K562 (cell line): ENCODE data around the gene PSMB10. TPM values are rescaled to one million over a fixed set of nuclear protein-coding genes. Genes with fewer than 3 reads are reported as not detected.

Source experiments
- CXXC5 ChIP-seq: fragments of 250-450 bp; sonication (Bioruptor Pico); IDR thresholded peaks from 2 replicates; pipeline ENCODE4 v1.8.0; 2022; ENCODE audit warnings: inconsistent platforms, mild to moderate bottlenecking, moderate library complexity
- HDAC8 ChIP-seq: fragments of 450-650 bp; IDR thresholded peaks from 2 replicates; pipeline ENCODE4 v1.6.1; 2016; ENCODE audit warnings: mild to moderate bottlenecking, missing genetic modification characterization, moderate library complexity, missing compliant biosample characterization
- ILK ChIP-seq: fragments of 450-650 bp; IDR thresholded peaks from 2 replicates; pipeline ENCODE4 v1.6.1; 2016; ENCODE audit warnings: missing genetic modification characterization, low read depth, mild to moderate bottlenecking, missing compliant biosample characterization, moderate library complexity, borderline replicate concordance
- KHSRP ChIP-seq: fragments of 450-650 bp; IDR thresholded peaks from 2 replicates; pipeline ENCODE4 v1.6.1; 2017
- MAFG ChIP-seq: fragments of 450-650 bp; conservative IDR thresholded peaks from 2 replicates; pipeline ENCODE4 v1.6.1; 2016; ENCODE audit warnings: missing genetic modification characterization, missing compliant biosample characterization
- MED1 ChIP-seq: sonication (generic); formaldehyde crosslinking; IDR thresholded peaks from 2 replicates; pipeline ENCODE4 v1.8.1; 2023; ENCODE audit warnings: missing genetic modification reagents, borderline replicate concordance
- NFXL1 ChIP-seq: fragments of 450-650 bp; formaldehyde crosslinking; IDR thresholded peaks from 2 replicates; pipeline ENCODE4 v1.4.0; 2021; ENCODE audit warnings: mild to moderate bottlenecking
- NR1H2 ChIP-seq: sonication (generic); formaldehyde crosslinking; IDR thresholded peaks from 2 replicates; pipeline ENCODE4 v1.4.0; 2020; ENCODE audit warnings: mild to moderate bottlenecking, missing genetic modification reagents
- POLR2AphosphoS5 ChIP-seq: IDR thresholded peaks from 2 replicates; pipeline ENCODE4 v1.6.1; 2011; ENCODE audit warnings: mild to moderate bottlenecking, low read depth, low read length, moderate library complexity; ENCODE audit not compliant: control insufficient read depth, insufficient read depth
- PTTG1 ChIP-seq: fragments of 450-650 bp; IDR thresholded peaks from 2 replicates; pipeline ENCODE4 v1.6.1; 2016; ENCODE audit warnings: low read depth, mild to moderate bottlenecking, missing genetic modification characterization, missing compliant biosample characterization
- RBM15 ChIP-seq: fragments of 200-400 bp; formaldehyde crosslinking; IDR thresholded peaks from 2 replicates; pipeline ENCODE4 v1.6.1; 2018; ENCODE audit warnings: mild to moderate bottlenecking, low read length, moderate library complexity; ENCODE audit not compliant: insufficient read depth
- RBM17 ChIP-seq: fragments of 200-400 bp; formaldehyde crosslinking; IDR thresholded peaks from 2 replicates; pipeline ENCODE4 v1.6.1; 2017; ENCODE audit warnings: low read depth, mild to moderate bottlenecking, low read length, borderline replicate concordance
- SFPQ ChIP-seq: fragments of 200-400 bp; formaldehyde crosslinking; IDR thresholded peaks from 2 replicates; pipeline ENCODE4 v1.6.1; 2017; ENCODE audit warnings: mild to moderate bottlenecking, low read depth, low read length, moderate library complexity
- SMAD1 ChIP-seq: fragments of 150-350 bp; IDR thresholded peaks from 2 replicates; pipeline ENCODE4 v1.6.1; 2014; ENCODE audit warnings: low read length, low read depth; ENCODE audit not compliant: partially characterized antibody
- SUPT5H ChIP-seq: fragments of 450-650 bp; IDR thresholded peaks from 2 replicates; pipeline ENCODE4 v1.6.1; 2016
- TFE3 ChIP-seq: fragments of 450-650 bp; formaldehyde crosslinking; IDR thresholded peaks from 2 replicates; pipeline ENCODE4 v1.4.0; 2020; ENCODE audit warnings: mild to moderate bottlenecking, mixed read lengths
- XRCC5 ChIP-seq: fragments of 200-400 bp; formaldehyde crosslinking; IDR thresholded peaks from 2 replicates; pipeline ENCODE4 v1.6.1; 2017; ENCODE audit warnings: low read depth, mild to moderate bottlenecking, low read length
- ZNF23 ChIP-seq: fragments of 250-450 bp; sonication (Bioruptor Pico); IDR thresholded peaks from 2 replicates; pipeline ENCODE4 v1.4.0; 2020; ENCODE audit warnings: mild to moderate bottlenecking
- ZNF347 ChIP-seq: fragments of 450-650 bp; formaldehyde crosslinking; IDR thresholded peaks from 2 replicates; pipeline ENCODE4 v1.4.0; 2020; ENCODE audit warnings: low read depth, mild to moderate bottlenecking, moderate library complexity
- ZNF445 ChIP-seq: fragments of 250-450 bp; sonication (Bioruptor Pico); IDR thresholded peaks from 2 replicates; pipeline ENCODE4 v1.4.0; 2020; ENCODE audit warnings: low read depth, mild to moderate bottlenecking, moderate library complexity
- ZNF639 ChIP-seq, 2 experiments: fragments of 200-800 bp in 1 of 2; sonication (Bioruptor generic) in 1 of 2; sonication (generic) in 1 of 2; formaldehyde crosslinking in 1 of 2; IDR thresholded peaks in 1 of 2; conservative IDR thresholded peaks in 1 of 2; 2 replicates each; pipeline versions ENCODE4 v1.5.0 to v1.6.1; 2016 to 2020; ENCODE audit warnings: missing compliant biosample characterization in 1 of 2, missing genetic modification characterization in 1 of 2, missing genetic modification reagents in 1 of 2
- polyA plus RNA-seq, 8 experiments: library from polyadenylated mRNA; depleted of rRNA in 4 of 8; stranded (reverse) in 5 of 8; unstranded in 3 of 8; fragments of >200 nt; fragmentation: Nextera tagmentation in 2 of 8; fragmentation: Illumina TruSeq in 1 of 8; extraction: Ambion mirVana in 2 of 8; extraction: Trizol in 1 of 8; gene quantifications; 2 replicates each; pipeline versions ENCODE4 v1.2.1 to v1.2.3, GENCODE V29; 2011 to 2014; ENCODE audit warnings: inconsistent platforms in 1 of 8, missing spikeins in 1 of 8
- total RNA-seq, 7 experiments: library from RNA; depleted of rRNA in 6 of 7; stranded (reverse); fragments of >200 nt in 6 of 7; fragmentation: Illumina TruSeq in 2 of 7; extraction: Trizol in 2 of 7; gene quantifications; 2 replicates each; pipeline versions ENCODE4 v1.2.1 to v1.2.3, GENCODE V29; 2011 to 2021; ENCODE audit warnings: low replicate concordance in 1 of 7

The PSMB10 gene
- total and polyA plus RNA-seq, 9 of the 15 experiments (the other 6 are each of a cell fraction or from before 2014, with no cell fraction given): 11.7 to 105 (median 51.0) TPM

- TF ChIP-seq ZNF639 (CRISPR knock-in tag; conservative IDR thresholded peaks at IDR 0.05 in 1 of 2, IDR thresholded peaks at IDR 0.05 in 1 of 2) (peak in 1 of 2 experiments; percentile 52; a peak in 2 of 4 replicates), POLR2AphosphoS5 (peak; percentile 62), ZNF445 (no peak), RBM15 (no peak), TFE3 (no peak), SUPT5H (peak; percentile 74), MAFG (tag) (no peak), HDAC8 (no peak), PTTG1 (tag) (no peak), NR1H2 (CRISPR knock-in tag) (no peak), SMAD1 (no peak), SFPQ (no peak), XRCC5 (no peak), NFXL1 (CRISPR knock-in tag) (no peak), RBM17 (no peak), CXXC5 (CRISPR knock-in tag) (peak; percentile 95), ZNF347 (CRISPR knock-in tag) (no peak), ZNF23 (CRISPR knock-in tag) (no peak), KHSRP (peak; percentile 39; the same call in 1 of the 2 replicates), MED1 (no peak), ILK (tag) (no peak)
These were observed 43.5 kb downstream of the PSMB10 start, which contains the start of gene PSKH1 (continued) for GRCh38 chr16:67892899-67893742.
